SH-SY5Y (cell line): ENCODE data around the gene NEUROG1.

Source experiments
- GATA2 ChIP-seq: IDR thresholded peaks from 2 replicates; pipeline ENCODE4 v1.6.1; 2011; ENCODE audit warnings: mild to moderate bottlenecking, low read depth, low read length
- GATA3 ChIP-seq: IDR thresholded peaks from 2 replicates; pipeline ENCODE4 v1.6.1; 2011; ENCODE audit warnings: low read depth, mild to moderate bottlenecking, low read length, moderate library complexity

GRCh38 chr5:135546101-135546500, 10.3 kb upstream of the NEUROG1 start:
- TF ChIP-seq GATA2 (no peak), GATA3 (no peak)
